Activated T-cell treated with anti-CD3 and anti-CD28 coated beads, Interleukin-2, amount 50 U/mL, for 24 hours (primary cell): ENCODE measurements around the gene RAB44.

ENCODE experiments used
- DNase-seq: peaks from one replicate; pipeline ENCODE4 v3.0.0-alpha.2; 2020
- H3K27ac Mint-ChIP-seq: 2 replicates; pipeline ENCODE4 v1.8.0; 2020; ENCODE audit warnings: mild to moderate bottlenecking, mixed read lengths
- H3K27me3 Mint-ChIP-seq: 2 replicates; pipeline ENCODE4 v1.8.0; 2020; ENCODE audit warnings: mixed read lengths
- H3K36me3 Mint-ChIP-seq: 2 replicates; pipeline ENCODE4 v1.8.0; 2020; ENCODE audit warnings: low read depth, mixed read lengths
- H3K4me1 Mint-ChIP-seq: 2 replicates; pipeline ENCODE4 v1.8.0; 2020; ENCODE audit warnings: low read depth, mixed read lengths
- H3K4me3 Mint-ChIP-seq: 2 replicates; pipeline ENCODE4 v1.8.0; 2020; ENCODE audit warnings: mild to moderate bottlenecking, moderate library complexity, mixed read lengths
- H3K9me3 Mint-ChIP-seq: 2 replicates; pipeline ENCODE4 v1.8.0; 2020; ENCODE audit warnings: mixed read lengths

RAB44 gene

DNA sequence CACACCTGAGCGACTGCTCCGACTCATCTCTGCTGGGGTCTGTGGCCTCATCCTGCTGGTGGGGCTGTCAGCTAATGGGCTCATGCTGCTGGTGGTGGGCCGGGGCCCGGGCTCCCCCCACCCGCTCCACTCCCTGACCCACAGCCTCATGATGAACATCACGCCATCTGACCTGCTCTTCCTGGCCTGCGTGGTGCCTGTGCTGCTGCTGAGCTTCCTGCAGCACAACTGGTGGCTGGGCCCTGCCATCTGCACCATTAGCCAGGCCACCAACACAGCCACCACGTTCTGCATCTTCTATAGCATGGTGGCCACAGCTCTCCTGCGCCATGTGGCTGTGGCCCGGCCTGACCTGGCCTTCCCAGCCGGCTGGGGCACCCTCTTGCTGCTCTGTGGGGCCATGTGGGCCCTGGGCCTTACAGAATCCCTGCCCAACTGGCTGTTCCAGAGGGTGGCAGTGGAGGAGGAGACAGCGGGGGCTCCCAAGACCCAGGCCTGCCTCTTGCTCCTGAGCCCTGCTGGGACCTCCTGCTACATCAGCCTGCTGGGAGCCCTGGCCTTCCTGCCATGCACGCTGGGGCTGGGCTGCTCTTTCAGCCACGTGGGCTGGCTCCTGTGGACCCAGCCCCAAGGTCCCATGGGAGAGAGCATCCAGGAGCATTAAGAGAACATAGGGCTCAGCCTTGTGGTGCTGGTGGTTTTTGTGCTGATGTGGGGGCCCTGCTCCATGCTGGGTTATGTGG, 39.6 kb downstream of the RAB44 start:
- Mint-ChIP-seq H3K36me3 (no peaks in the 10 kb centered on the region), H3K9me3 (no peaks in the 10 kb centered on the region), H3K4me1 (peaks cover 14% of the 10 kb centered on the region), H3K4me3 (no peak overlapping the region), H3K27me3 (no peaks in the 10 kb centered on the region), H3K27ac (no peak overlapping the region)
- no peak for DNase-seq

DNA sequence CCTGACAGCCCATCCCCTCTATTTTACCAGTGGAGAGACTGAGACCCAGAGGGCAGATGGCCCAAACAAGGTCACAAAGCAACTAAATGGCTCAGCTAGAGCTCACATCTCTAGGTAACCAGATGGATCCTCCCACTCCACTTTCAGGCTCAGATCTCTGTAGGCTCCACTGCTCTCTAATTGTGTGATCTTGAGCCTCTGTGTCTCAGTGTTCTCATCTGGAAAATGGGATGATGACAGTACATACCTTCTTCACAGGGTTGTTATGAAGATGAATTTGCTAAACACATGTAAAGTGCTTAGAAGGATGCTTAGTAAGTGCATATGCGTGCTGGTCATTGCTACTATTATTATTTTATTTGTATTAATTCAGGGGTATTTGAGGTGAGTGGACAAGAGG, 40.5 kb downstream of the RAB44 start:
- H3K27ac Mint-ChIP-seq, result no peak overlapping the region
- no peak overlapping the region for H3K4me3 Mint-ChIP-seq
- no peaks in the 10 kb centered on the region for H3K9me3 Mint-ChIP-seq
- H3K36me3 Mint-ChIP-seq, result no peaks in the 10 kb centered on the region
- H3K4me1 Mint-ChIP-seq, result peaks cover 14% of the 10 kb centered on the region
- DNase-seq, result no peak
- no peaks in the 10 kb centered on the region for H3K27me3 Mint-ChIP-seq

DNA sequence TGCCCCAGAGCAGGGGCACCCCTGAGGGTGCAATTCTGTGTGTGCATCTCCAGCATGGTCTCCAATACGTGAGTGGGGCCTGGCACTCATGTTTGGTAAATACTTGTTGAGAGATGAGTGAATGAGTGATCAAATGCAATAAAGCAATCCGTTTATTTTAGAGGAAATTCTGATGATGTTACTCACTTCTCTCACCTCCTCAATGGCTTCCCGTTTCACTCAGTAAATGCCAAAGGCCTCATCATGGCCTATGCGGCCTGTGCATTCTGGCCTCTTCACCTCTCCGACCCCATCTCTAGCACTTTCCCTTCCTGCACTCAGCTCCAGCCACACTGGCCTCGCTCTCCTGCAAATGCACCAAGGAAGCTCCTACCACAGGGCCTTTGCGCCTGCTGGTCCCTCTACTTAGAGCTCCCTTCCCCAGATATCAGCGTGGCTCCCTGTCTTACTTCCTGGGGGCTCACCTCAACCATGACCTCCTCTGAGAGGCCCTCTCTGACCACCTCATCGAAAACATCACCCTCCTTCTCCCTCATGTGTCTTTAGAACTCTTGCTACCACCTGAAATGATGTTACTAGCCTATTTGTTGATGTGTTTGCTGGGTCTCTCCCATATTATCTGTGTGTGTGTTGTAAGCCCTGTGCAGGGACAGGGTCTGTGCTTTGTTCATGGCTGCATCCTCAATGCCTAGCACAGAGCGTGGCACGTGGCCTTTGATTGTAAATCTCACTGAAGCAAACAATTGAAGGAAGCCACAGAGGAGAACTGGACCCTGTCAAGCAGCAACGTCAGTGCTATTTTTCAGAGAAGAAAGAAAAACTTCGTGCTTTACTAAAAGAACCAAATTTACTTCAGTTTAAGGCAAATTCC, 42.6 kb downstream of the RAB44 start:
- Mint-ChIP-seq H3K27me3 (no peaks in the 10 kb centered on the region), H3K4me3 (no peak overlapping the region), H3K27ac (no peak overlapping the region), H3K36me3 (no peaks in the 10 kb centered on the region), H3K4me1 (peaks cover 3% of the 10 kb centered on the region), H3K9me3 (no peaks in the 10 kb centered on the region)
- DNase-seq, result no peak

DNA sequence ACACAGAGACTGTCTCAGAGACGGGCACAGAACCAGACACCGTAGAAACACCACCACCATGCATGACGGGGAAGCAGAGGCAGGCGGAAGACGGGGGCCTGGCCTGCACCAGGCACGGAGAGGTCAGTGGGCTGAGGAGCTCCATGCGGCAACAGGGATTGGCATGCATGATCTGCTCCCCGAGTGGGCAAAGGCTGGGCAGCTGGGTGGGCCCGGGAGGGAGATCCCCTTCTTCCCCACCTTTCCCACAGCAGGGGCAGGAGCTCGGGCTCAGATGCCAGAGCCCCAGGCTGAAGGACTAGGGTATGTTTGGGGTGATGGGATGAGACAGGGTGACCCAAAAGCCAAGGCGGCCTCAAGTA, 43.2 kb downstream of the RAB44 start:
- DNase-seq, result no peak
- no peaks in the 10 kb centered on the region for H3K27me3 Mint-ChIP-seq
- H3K36me3 Mint-ChIP-seq, result no peaks in the 10 kb centered on the region
- H3K4me3 Mint-ChIP-seq, result no peak overlapping the region
- no peaks in the 10 kb centered on the region for H3K9me3 Mint-ChIP-seq
- no peaks in the 10 kb centered on the region for H3K4me1 Mint-ChIP-seq
- no peak overlapping the region for H3K27ac Mint-ChIP-seq

DNA sequence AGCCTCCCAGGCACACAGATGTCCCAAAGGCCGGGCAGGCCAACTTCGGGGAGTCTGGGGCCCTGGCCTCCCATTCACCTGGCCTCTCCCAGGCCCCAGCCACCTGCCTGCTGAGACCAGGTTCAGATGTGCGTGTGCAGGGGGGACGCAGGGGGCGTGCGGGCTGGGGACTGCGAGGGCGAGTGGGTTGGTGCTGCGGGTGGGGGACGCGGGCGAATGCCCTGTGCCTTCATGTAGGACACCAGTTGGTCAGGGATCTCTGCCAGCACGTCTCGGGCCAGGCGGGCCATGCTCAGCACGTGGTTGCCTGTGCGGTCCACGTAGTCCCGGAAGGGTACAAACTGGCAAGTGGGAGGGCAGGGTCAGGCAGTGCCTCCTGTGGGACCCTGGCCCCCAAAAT, 44.5 kb downstream of the RAB44 start:
- no peak for DNase-seq
- no peaks in the 10 kb centered on the region for H3K36me3 Mint-ChIP-seq
- no peaks in the 10 kb centered on the region for H3K27me3 Mint-ChIP-seq
- no peak overlapping the region for H3K27ac Mint-ChIP-seq
- H3K4me1 Mint-ChIP-seq, result no peaks in the 10 kb centered on the region
- H3K9me3 Mint-ChIP-seq, result no peaks in the 10 kb centered on the region
- no peak overlapping the region for H3K4me3 Mint-ChIP-seq

DNA sequence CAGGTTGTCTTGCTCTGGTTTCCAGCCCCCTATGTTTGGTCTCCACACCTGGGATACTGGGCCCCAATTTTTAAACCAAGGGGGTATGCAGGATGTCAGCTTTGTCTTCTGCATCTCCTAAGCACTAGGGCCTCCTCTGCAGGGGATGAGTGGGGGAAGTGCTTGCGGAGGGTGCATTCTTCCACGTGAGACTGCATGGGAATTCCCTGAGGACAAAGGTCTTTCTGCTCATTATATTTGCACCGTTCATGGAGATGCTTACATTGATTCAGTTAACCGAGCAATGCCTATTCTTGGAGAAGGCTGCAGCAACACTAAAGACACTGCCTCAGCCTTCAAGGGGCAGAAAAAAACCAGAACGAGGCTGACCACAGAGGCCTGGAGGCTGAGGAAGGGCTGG, 45.4 kb downstream of the RAB44 start:
- H3K27ac Mint-ChIP-seq, result no peak overlapping the region
- no peaks in the 10 kb centered on the region for H3K27me3 Mint-ChIP-seq
- DNase-seq, result no peak
- H3K4me1 Mint-ChIP-seq, result no peaks in the 10 kb centered on the region
- H3K4me3 Mint-ChIP-seq, result no peak overlapping the region
- H3K9me3 Mint-ChIP-seq, result no peaks in the 10 kb centered on the region
- H3K36me3 Mint-ChIP-seq, result no peaks in the 10 kb centered on the region

DNA sequence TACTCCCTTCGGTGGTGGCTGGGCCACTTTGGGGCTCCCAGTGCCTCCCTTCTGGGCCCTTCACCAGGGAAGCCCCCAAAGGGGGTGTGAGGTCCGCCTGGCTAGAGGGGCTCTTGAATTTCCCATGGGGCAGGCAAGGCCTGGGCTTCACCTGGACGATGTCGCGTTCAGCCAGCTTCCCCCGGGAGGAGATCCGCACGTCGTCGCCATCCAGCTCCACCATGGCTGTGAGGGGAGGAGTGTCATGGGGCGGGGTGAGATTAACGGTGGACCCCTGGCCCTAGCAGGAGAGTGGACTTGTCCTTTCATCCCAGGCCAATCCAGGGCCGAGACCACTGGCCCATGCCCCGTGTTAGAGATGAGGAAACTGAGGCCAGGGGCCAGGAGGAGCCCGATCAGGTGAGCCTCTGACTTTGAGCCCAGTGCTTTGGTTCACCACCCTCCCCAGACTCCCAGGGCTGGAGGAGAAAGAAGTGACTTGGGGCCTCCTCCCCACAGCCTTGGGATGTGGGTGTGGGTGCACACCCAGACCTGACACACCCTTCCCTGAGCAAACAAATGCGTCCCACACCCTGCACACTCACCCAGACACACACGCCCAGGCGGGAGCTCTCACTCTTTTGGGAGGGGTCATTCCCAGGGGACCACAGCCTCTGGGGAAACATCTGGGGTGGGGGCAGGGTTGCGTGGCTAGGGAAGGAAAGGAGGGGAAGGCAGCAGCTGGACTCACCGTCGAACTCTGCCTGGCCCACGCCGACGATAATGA, 46.1 kb downstream of the RAB44 start:
- Mint-ChIP-seq H3K4me3 (no peak overlapping the region), H3K4me1 (peaks cover 3% of the 10 kb centered on the region), H3K27ac (no peak overlapping the region), H3K36me3 (no peaks in the 10 kb centered on the region), H3K27me3 (no peaks in the 10 kb centered on the region), H3K9me3 (peaks cover 4% of the 10 kb centered on the region)
- DNase-seq, result no peak

DNA sequence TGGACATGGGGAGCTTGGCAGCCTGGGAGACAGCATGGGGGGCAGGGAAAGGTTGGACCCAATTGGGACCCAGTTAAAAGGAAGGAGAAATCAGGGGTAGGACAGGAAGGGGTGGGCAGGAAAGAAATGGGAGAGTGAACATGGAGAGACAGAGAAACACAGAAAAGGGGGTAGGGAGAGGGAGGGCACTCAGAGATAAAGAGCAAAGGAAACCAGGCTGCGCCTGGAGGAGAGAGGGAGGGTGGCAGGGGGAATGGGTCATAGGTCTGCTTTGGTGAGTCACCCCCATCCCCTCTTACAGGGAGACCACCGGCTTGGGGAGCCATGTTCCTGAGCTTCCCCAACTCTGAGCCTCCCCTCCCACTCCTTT, 46.7 kb downstream of the RAB44 start:
- Mint-ChIP-seq H3K36me3 (no peaks in the 10 kb centered on the region), H3K4me3 (no peak overlapping the region), H3K27me3 (no peaks in the 10 kb centered on the region), H3K4me1 (peaks cover 3% of the 10 kb centered on the region), H3K27ac (no peak overlapping the region), H3K9me3 (peaks cover 7% of the 10 kb centered on the region)
- no peak for DNase-seq

DNA sequence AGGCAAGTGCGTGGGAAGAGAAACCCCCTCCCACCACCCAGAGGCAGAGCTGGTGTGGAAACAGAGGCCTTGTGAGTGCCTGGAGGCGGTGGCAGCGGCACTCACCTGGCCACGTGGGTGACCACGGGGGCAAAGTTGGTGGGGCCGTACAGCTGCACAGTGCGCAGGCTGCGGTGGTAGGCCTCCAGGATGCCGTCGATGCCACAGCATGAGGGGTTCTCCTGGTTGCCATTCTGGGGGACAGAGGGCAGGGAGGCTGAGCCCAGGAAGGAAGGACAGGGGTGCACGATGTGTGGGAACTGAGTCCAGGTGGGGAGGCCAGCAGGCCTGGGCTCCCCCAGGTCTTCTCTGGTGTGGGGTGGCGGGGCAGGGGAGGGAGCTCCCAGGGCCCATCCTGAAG, 47.7 kb downstream of the RAB44 start:
- no peaks in the 10 kb centered on the region for H3K27me3 Mint-ChIP-seq
- DNase-seq, result no peak

DNA sequence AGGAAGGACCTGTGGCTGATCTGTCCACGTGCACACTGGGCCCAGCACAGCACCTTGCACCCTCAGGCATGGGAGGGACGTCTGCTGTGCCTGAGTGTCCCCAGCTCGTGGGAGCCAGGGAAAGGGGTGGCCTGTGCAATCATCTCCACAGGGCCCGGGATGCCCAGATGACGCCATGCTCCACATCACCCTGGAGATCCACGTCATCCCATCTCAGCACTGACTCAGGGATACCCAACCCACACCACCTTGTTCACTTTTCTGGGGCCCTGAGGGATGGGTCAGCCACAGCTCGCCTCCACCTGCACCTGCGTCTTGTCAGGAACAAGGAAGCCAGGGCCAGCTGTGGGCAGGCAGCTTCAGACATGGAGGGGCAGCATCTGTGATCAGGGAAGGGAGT, 48.2 kb downstream of the RAB44 start:
- no peak overlapping the region for H3K4me3 Mint-ChIP-seq
- DNase-seq, result no peak
- no peak overlapping the region for H3K27ac Mint-ChIP-seq
- peaks cover 3% of the 10 kb centered on the region for H3K4me1 Mint-ChIP-seq
- peaks cover 8% of the 10 kb centered on the region for H3K9me3 Mint-ChIP-seq
- no peaks in the 10 kb centered on the region for H3K36me3 Mint-ChIP-seq
- H3K27me3 Mint-ChIP-seq, result no peaks in the 10 kb centered on the region

More for the DNA sequence above, 47.7 kb downstream of the RAB44 start:
- no peak overlapping the region for H3K27ac Mint-ChIP-seq
- no peak overlapping the region for H3K4me3 Mint-ChIP-seq
- no peaks in the 10 kb centered on the region for H3K36me3 Mint-ChIP-seq
- H3K4me1 Mint-ChIP-seq, result peaks cover 3% of the 10 kb centered on the region
- H3K9me3 Mint-ChIP-seq, result peaks cover 8% of the 10 kb centered on the region

DNA sequence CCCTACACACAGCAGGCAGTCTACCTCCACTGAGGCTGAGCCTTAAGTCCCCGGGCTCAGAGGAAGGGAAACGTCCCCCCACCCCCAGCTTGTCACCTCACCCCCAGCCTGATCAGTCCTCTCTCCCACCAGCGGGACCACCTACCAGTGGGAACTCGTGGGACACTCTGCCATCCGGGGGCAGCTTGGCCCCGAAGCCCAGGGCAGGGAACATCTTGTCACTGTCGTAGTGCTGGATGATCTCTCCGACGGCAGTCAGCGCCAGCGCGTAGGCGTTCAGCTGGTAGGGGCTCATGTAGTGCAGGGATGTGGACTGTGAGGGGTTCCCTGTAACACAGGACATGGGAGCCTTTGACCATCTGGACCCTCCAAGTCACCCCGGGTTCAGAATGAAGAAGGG, 48.6 kb downstream of the RAB44 start:
- peaks cover 8% of the 10 kb centered on the region for H3K9me3 Mint-ChIP-seq
- DNase-seq, result no peak
- no peak overlapping the region for H3K4me3 Mint-ChIP-seq
- no peaks in the 10 kb centered on the region for H3K36me3 Mint-ChIP-seq
- peaks cover 3% of the 10 kb centered on the region for H3K4me1 Mint-ChIP-seq
- no peaks in the 10 kb centered on the region for H3K27me3 Mint-ChIP-seq
- H3K27ac Mint-ChIP-seq, result no peak overlapping the region

DNA sequence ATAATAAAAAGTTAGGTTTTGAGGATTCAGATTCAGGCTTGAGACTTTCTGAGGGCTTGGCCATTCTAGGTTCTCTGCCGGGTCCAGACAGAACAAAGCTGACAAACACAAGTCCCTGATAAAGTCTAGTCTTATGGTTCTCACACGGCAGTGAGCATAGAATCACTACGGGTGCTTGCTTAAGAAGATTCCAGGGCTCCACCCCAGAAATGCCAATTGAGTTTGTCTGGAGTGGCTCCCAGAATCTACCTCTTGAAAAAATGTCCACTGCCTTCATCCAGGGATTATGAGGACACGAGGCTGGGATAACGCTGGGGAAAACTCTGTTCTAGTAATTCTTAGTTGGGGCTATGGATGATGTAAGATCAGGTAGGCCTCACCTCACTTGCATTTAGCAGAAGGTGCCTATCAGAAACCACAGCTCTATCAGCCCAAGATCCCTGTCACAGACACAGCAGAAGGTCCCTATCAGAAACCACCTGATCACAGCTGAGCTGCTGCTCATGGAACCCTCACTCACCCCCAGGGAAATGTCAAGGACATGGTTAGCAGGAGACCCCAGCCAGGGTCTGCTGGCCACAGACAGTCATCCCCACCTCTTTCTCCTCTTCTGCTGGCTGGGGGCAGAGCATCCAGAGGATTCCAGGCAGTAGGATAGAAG, 52.3 kb downstream of the RAB44 start:
- H3K27me3 Mint-ChIP-seq, result no peaks in the 10 kb centered on the region
- DNase-seq, result no peak
- peaks cover 8% of the 10 kb centered on the region for H3K9me3 Mint-ChIP-seq
- H3K27ac Mint-ChIP-seq, result no peak overlapping the region
- no peaks in the 10 kb centered on the region for H3K36me3 Mint-ChIP-seq
- no peak overlapping the region for H3K4me3 Mint-ChIP-seq
- peaks cover 36% of the 10 kb centered on the region for H3K4me1 Mint-ChIP-seq

DNA sequence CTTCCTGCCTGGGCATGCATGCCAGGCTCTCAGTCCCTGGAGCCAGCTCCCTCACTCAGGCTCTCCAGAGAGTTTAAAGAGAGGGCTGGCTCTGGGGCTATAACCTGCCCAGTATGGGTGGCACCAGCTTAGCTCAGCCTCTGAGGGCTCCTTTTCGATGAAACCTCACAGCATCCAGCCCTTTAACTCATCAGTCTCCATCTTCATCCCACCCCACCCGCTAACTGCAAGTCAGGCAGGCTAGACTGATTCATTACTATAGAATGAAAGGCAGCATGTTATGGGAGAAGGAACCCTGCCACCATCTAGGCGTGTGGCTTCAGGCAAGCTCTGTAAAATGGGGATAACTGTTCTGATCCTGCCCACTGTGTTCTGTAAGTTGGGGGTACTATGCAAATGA, 53.5 kb downstream of the RAB44 start:
- Mint-ChIP-seq H3K27me3 (no peaks in the 10 kb centered on the region), H3K4me3 (no peak overlapping the region), H3K27ac (no peak overlapping the region), H3K4me1 (peaks cover 48% of the 10 kb centered on the region), H3K36me3 (no peaks in the 10 kb centered on the region), H3K9me3 (peaks cover 8% of the 10 kb centered on the region)
- DNase-seq, result no peak

DNA sequence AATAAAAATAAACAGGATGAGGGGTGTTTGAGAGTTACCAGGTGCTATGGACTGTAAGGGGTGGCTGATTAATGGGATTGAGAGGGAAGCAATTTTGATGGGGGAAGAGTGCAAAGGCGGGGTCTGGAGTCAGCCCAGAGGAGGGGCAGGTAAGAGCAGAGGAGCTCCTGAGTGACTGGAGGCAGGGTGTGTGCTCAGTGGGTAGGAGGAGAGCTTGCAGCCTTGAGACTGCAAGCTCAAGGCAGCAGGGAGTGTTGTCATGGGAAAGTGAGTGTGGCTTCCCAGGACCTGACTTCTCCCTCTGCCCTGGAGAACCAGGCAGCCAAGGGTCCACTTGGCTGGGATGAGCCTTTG, 54.2 kb downstream of the RAB44 start:
- DNase-seq, result no peak
- Mint-ChIP-seq H3K4me3 (no peak overlapping the region), H3K9me3 (peaks cover 8% of the 10 kb centered on the region), H3K4me1 (peaks cover 55% of the 10 kb centered on the region), H3K36me3 (no peaks in the 10 kb centered on the region), H3K27me3 (no peaks in the 10 kb centered on the region), H3K27ac (no peak overlapping the region)
